Keratinocyte (primary cell): ENCODE data around the gene SCNN1B. TPM values are rescaled to one million over a fixed set of nuclear protein-coding genes. Genes with fewer than 3 reads are reported as not detected.

Experiments
- DNase-seq: peaks from one replicate; pipeline ENCODE4 v3.0.0-alpha.2; 2011; ENCODE audit warnings: low read depth, missing footprints, low spot score
- FAIRE-seq: peaks from 2 replicates; lab custom pipeline; 2011; peaks lifted over from hg19 to GRCh38; lab: Jason Lieb, UNC
- H2AFZ ChIP-seq: 2 replicates; pipeline ENCODE4 v1.6.0; 2012; ENCODE audit warnings: low read length, control low read depth, inconsistent platforms; ENCODE audit not compliant: control insufficient read depth
- H3K27ac ChIP-seq: 2 replicates; pipeline ENCODE4 v1.5.1; 2011; ENCODE audit warnings: low read length; ENCODE audit not compliant: control insufficient read depth, insufficient read depth
- H3K27me3 ChIP-seq: 3 replicates; pipeline ENCODE4 v1.6.0; 2011; ENCODE audit warnings: low read length; ENCODE audit not compliant: control insufficient read depth, insufficient read depth; ENCODE audit errors: extremely low read depth
- H3K36me3 ChIP-seq, 2 experiments: 2 replicates in 1 of 2; 3 replicates in 1 of 2; pipeline ENCODE4 v1.5.1; 2011; ENCODE audit warnings: low read length in 2 of 2, mild to moderate bottlenecking in 1 of 2; ENCODE audit not compliant: control insufficient read depth in 2 of 2, insufficient read depth in 2 of 2; ENCODE audit errors: extremely low read depth in 1 of 2
- H3K4me1 ChIP-seq: 3 replicates; pipeline ENCODE4 v1.5.1; 2011; ENCODE audit warnings: low read length; ENCODE audit not compliant: control insufficient read depth, insufficient read depth; ENCODE audit errors: extremely low read depth
- H3K4me2 ChIP-seq: 3 replicates; pipeline ENCODE4 v1.6.0; 2011; ENCODE audit warnings: low read depth, low read length; ENCODE audit not compliant: control insufficient read depth, insufficient read depth; ENCODE audit errors: extremely low read depth
- H3K4me3 ChIP-seq, 3 experiments: fragments of 200-600 bp in 1 of 3; sonication (generic) in 1 of 3; 2 replicates in 2 of 3; 3 replicates in 1 of 3; pipeline ENCODE4 v1.5.1; 2011 to 2016; ENCODE audit warnings: low read length in 3 of 3, mild to moderate bottlenecking in 3 of 3, control low read depth in 2 of 3, inconsistent platforms in 1 of 3, low read depth in 1 of 3, mixed read lengths in 1 of 3, mixed run types in 1 of 3, moderate library complexity in 1 of 3; ENCODE audit not compliant: control insufficient read depth in 2 of 3, insufficient read depth in 2 of 3; ENCODE audit errors: extremely low read depth in 1 of 3
- H3K79me2 ChIP-seq: 2 replicates; pipeline ENCODE4 v1.6.0; 2012; ENCODE audit warnings: low read length; ENCODE audit not compliant: control insufficient read depth, insufficient read depth
- H3K9ac ChIP-seq: 3 replicates; pipeline ENCODE4 v1.6.0; 2011; ENCODE audit warnings: low read length; ENCODE audit not compliant: control insufficient read depth, insufficient read depth; ENCODE audit errors: extremely low read depth
- H3K9me1 ChIP-seq: 3 replicates; pipeline ENCODE4 v1.6.0; 2011; ENCODE audit warnings: low read length; ENCODE audit not compliant: control insufficient read depth, insufficient read depth; ENCODE audit errors: extremely low read depth
- H3K9me3 ChIP-seq: 2 replicates; pipeline ENCODE4 v1.5.1; 2012; ENCODE audit warnings: low read depth, low read length; ENCODE audit not compliant: control insufficient read depth
- H4K20me1 ChIP-seq: 3 replicates; pipeline ENCODE4 v1.6.0; 2011; ENCODE audit warnings: low read length; ENCODE audit not compliant: control insufficient read depth, insufficient read depth; ENCODE audit errors: extremely low read depth
- EZH2 ChIP-seq: IDR thresholded peaks from one replicate; pipeline ENCODE4 v1.6.1; 2012; ENCODE audit warnings: inconsistent platforms, mild to moderate bottlenecking, low read length, moderate library complexity
- dilution Hi-C: fragments of 300-500 bp; cut with MboI; formaldehyde crosslinking; loops from one replicate; pipeline ENCODE4 v1.7.0; 2020; ENCODE audit warnings: low sequenced_read_pairs; ENCODE audit not compliant: extremely low pct_ligation_motif_present
- polyA plus RNA-seq, 5 experiments: library from polyadenylated mRNA; depleted of rRNA in 3 of 5; stranded (reverse) in 3 of 5; stranded (forward) in 1 of 5; unstranded in 1 of 5; fragments of >200 nt; gene quantifications; 1 replicate in 1 of 5; 2 replicates in 3 of 5; 3 replicates in 1 of 5; pipeline versions ENCODE4 v1.2.1 to v1.2.3, GENCODE V29; 2011 to 2012; ENCODE audit warnings: missing spikeins in 2 of 5, low read depth in 1 of 5, low replicate concordance in 1 of 5
- TF ChIP-seq, protein P1 (sequence below), 3 experiments: IDR thresholded peaks in 1 of 3; conservative IDR thresholded peaks in 1 of 3; optimal IDR thresholded peaks in 1 of 3; 2 replicates in 2 of 3; 3 replicates in 1 of 3; pipeline versions ENCODE3 to v1.5.1; 2011; ENCODE audit warnings: low read length in 3 of 3, mild to moderate bottlenecking in 3 of 3, moderate library complexity in 2 of 3, control low read depth in 1 of 3, inconsistent platforms in 1 of 3; ENCODE audit not compliant: insufficient read depth in 2 of 3; ENCODE audit errors: extremely low read depth in 1 of 3

SCNN1B gene
- polyA plus RNA-seq, 1 donor (not counting 4 experiments of a cell fraction or from before 2014, with no cell fraction given): 0.92 TPM

DNA sequence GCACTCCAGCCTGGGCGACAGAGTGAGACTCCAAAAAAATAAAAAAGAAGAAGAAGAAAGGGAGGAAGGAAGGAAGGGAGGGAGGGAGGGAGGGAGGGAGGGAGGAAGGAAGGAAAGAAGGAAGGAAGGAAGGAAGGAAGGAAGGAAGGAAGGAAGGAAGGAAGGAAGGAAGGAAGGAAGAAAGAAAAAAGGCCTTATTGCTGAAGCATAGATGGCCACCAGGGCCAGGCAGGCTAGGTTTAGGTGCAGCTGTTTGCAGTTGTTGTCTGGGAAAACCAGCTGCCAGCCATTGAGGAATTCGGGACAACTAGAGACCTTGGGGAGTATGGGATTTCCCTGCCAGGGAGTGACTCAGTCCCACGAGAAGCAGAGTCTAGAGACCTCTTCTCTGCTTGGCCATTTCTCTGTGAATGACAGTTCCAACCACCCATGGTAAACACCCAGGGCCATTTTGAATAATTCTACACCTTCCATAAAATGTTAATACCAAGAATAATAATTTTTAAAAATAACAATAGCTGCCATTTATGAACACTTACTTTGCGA lies 31.0 kb downstream of the SCNN1B start:
- DNase-seq (no peak), FAIRE-seq (no peak)
- no peak overlapping the region for H3K4me2 ChIP-seq
- H3K27ac ChIP-seq: no peak overlapping the region
- H3K9me3 ChIP-seq: no peaks in the 10 kb centered on the region
- dilution Hi-C loops: no loop called here
- no peak overlapping the region for H2AFZ ChIP-seq
- TF ChIP-seq, protein P1, sequence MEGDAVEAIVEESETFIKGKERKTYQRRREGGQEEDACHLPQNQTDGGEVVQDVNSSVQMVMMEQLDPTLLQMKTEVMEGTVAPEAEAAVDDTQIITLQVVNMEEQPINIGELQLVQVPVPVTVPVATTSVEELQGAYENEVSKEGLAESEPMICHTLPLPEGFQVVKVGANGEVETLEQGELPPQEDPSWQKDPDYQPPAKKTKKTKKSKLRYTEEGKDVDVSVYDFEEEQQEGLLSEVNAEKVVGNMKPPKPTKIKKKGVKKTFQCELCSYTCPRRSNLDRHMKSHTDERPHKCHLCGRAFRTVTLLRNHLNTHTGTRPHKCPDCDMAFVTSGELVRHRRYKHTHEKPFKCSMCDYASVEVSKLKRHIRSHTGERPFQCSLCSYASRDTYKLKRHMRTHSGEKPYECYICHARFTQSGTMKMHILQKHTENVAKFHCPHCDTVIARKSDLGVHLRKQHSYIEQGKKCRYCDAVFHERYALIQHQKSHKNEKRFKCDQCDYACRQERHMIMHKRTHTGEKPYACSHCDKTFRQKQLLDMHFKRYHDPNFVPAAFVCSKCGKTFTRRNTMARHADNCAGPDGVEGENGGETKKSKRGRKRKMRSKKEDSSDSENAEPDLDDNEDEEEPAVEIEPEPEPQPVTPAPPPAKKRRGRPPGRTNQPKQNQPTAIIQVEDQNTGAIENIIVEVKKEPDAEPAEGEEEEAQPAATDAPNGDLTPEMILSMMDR (optimal IDR thresholded peaks at IDR 0.05 in 1 of 3, IDR thresholded peaks at IDR 0.05 in 1 of 3, conservative IDR thresholded peaks at IDR 0.05 in 1 of 3; ENCODE audit: extremely low read depth in 1 of 3, insufficient read depth in 2 of 3, low read length in 3 of 3): no peak
- H3K9me1 ChIP-seq: no peaks in the 10 kb centered on the region
- H3K4me1 ChIP-seq: no peaks in the 10 kb centered on the region
- H4K20me1 ChIP-seq: no peaks in the 10 kb centered on the region
- H3K9ac ChIP-seq: no peak overlapping the region
- H3K36me3 ChIP-seq: no peaks in the 10 kb centered on the region
- no peak overlapping the region for H3K4me3 ChIP-seq
- H3K27me3 ChIP-seq: no peaks in the 10 kb centered on the region
- no peaks in the 10 kb centered on the region for H3K79me2 ChIP-seq

DNA sequence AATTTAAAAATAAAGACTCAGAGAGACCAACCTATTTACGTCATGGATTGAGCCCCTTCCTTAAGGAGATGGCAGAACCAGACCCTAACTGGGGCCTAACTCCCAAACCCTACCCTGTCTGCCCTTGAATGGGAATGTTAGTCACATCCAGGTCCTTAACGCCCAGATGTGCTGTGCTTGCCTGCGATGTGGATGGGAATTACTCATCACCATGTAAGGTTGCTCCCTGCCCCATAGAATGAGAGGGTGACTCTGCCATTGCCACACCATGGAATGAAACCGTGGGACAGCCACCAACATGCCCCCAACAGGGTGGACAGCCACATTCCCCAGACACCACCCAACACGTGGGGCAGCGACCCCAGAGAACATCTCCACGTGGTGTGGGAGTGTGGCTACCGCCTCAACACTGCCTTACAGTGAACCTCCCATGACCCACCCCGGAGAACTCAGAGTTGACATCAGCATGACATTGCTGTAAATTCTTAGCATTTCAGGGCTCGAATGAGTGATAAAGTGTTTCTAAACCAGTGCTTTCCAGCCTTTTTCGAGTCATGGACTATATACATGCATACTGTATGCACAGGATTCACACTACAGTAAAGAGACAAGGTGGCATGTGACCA lies 31.8 kb downstream of the SCNN1B start:
- TF ChIP-seq EZH2: no peak
- TF ChIP-seq, protein P1 (optimal IDR thresholded peaks at IDR 0.05 in 1 of 3, IDR thresholded peaks at IDR 0.05 in 1 of 3, conservative IDR thresholded peaks at IDR 0.05 in 1 of 3; ENCODE audit: extremely low read depth in 1 of 3, insufficient read depth in 2 of 3, low read length in 3 of 3): no peak
- Histone ChIP-seq H3K36me3 (no peaks in the 10 kb centered on the region), H3K9me3 (no peaks in the 10 kb centered on the region), H3K79me2 (no peaks in the 10 kb centered on the region), H3K9ac (no peak overlapping the region), H3K27ac (no peak overlapping the region), H3K27me3 (no peaks in the 10 kb centered on the region), H2AFZ (no peak overlapping the region), H3K9me1 (no peaks in the 10 kb centered on the region), H3K4me3 (no peak overlapping the region), H3K4me1 (no peaks in the 10 kb centered on the region), H3K4me2 (no peak overlapping the region), H4K20me1 (no peaks in the 10 kb centered on the region)
- dilution Hi-C loops: no loop called here
- FAIRE-seq: no peak
- DNase-seq: no peak
